GM20431 (cell line): Measurements from ENCODE around the gene CAPN11.
"Not testable (repeated sequence)": the region's sequence is repeated elsewhere in the genome, so short reads cannot be mapped to it uniquely, and the experiment has no call there.

Experiments used
- in situ Hi-C: fragments of 300-500 bp; cut with MseI, MboI; formaldehyde crosslinking; loops from one replicate; pipeline ENCODE4 v1.15.0; 2020; ENCODE audit warnings: low sequenced_read_pairs; ENCODE audit not compliant: unreplicated experiment

Gene CAPN11

GRCh38 chr6:44129841-44130322 lies 28.7 kb upstream of the CAPN11 start:
- in situ Hi-C loops = no loop called here

DNA sequence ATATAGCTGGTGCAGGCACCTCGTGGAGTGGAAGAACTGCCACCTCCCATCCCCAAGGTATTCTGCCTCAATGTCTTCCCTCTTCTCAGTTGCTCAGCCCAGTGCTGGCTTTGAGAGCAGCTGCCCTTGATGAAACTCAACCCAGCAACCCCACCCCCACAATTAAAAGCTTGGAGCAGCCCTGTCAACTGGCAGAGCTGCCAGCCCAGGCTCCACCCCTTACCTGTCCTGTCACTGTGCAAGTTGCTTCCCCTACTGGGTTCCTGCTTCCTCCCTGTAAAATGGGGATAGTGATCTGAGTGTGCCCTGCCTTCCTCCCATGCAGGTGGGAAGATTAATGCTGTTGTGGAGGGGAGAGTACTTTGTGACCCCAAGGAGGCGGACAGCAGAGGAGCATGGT lies 26.7 kb upstream of the CAPN11 start:
- in situ Hi-C loops = no loop called here

- in situ Hi-C loops = no loop called here
Observed at GRCh38 chr6:44132476-44132875, 26.1 kb upstream of the CAPN11 start.

GRCh38 chr6:44133003-44133931 lies 25.4 kb upstream of the CAPN11 start:
- in situ Hi-C loops = no loop called here

- in situ Hi-C loops = no loop called here
Observed at GRCh38 chr6:44133981-44134711, 24.5 kb upstream of the CAPN11 start.

DNA sequence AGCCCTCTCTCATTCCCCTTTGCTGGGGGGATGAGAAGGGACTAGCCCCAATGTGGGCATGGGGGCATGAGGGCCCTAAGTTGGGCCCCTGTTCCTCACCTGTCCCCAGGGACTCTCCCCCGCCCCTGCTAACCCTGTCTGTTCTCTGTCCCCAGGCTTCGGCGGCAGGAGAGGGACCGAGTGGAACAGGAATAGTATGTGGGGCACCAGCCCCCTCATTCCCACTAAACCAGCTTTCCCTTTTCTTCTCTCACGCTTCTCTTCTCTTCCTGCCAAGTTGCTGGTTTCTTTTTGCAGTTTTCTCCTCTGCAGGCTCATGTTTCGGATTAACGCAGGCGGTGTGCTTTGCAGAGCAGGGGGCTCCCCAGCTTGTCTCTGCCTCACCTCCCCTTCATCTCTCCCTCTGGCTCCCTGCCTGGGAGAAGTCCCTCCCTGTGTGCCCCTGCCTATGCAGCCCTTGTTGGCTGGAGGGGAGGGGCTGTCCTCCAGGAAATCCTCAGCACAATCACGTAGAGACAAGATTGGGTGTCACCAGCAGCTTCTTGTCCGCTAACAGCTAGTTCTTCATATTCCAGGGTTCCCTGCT lies 23.4 kb upstream of the CAPN11 start:
- in situ Hi-C loops = no loop called here

- in situ Hi-C loops = no loop called here
Observed at GRCh38 chr6:44135875-44136274, 22.7 kb upstream of the CAPN11 start.

DNA sequence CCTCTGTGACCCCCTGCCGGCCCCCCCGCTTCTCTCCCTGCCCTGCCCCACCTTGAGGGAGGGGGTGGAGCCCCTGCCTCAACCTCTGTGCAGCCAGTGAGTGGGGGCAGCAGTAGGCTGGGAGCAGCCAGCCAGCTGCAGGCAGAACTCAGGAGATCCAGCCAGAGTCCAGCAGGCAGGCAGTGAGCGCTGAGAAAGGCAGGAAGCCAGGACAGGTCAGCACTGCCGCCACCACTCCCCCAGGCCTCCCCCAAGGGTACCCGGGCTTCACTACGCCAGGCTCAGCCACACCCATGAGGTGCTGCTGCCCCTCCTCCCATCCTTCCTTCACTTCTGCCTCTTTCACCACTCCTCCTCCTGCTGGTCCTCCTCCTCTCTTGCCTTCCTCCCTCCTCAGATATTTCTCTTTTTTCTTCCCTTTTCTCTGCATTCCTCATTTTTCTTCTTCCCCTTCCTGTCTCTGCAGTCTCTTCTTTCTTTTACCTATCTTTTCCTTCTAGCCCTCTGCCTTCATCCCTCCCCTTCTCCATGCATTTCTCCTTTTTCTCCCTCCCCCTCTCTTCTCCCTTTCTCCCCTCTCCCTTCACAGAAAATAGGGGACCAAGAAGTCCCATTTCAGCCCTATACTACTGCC lies 19.8 kb upstream of the CAPN11 start:
- in situ Hi-C loops = no loop called here

- in situ Hi-C loops = no loop called here
Observed at GRCh38 chr6:44139351-44139743, 19.3 kb upstream of the CAPN11 start.

- in situ Hi-C loops = no loop called here
Observed at GRCh38 chr6:44142835-44143234, 15.8 kb upstream of the CAPN11 start.

DNA sequence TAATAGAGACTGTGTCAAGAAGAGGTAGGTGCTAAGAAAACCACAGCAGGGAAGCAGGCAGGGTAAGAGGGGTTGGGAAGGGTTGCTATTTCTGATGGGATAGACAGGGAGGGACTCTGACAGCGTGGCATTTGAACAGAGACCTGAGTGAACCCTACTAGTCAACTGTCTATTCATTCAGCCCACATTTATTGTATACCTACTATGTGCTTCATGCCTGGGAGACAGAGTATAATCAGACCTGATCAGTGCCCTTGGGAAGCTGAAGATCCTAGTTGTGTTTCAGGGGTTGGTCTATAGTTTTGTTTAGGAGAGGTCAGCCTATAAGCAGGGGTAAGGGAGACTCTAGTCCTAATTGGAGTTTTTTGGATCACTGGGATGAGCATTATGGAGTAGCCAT lies 14.9 kb upstream of the CAPN11 start:
- in situ Hi-C loops = no loop called here

DNA sequence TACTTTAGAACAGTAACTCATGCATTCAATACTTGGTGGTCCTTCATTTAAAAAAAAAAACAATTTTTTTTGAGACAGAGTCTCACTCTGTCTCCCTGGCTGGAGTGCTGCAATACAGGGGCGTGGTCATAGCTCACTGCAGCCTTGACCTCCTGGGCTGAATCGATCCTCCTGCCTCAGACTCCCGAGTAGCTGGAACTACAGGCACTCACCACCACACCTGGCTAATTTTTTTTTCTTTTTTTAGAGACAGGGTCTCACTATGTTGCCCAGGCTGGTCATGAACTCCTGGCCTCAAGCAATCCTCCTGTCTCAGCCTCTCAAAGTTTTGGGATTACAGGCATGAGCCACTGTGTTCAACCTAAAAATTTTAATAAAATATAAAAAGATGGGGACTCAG lies 14.1 kb upstream of the CAPN11 start:
- in situ Hi-C loops = not testable (repeated sequence)

DNA sequence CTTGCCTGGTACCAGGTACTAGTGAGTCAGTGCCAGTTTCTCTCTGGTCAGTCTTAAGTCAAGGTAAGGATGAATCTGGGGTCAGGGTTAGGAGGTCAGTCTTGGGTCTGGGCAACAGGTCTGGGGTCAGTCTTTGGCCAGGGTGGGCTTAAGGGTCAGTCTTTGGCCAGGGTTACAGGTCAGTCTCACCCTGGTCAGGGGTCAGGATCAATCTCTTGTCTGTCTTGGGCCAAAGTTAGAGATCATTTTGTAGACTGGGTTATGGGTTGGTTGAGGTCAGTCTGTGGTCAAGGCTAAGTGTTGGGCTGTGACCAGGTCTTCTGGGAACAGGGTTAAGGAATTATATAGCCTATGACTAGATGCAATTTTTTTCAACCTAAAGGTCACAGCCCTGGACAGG lies 12.8 kb upstream of the CAPN11 start:
- in situ Hi-C loops = no loop called here

DNA sequence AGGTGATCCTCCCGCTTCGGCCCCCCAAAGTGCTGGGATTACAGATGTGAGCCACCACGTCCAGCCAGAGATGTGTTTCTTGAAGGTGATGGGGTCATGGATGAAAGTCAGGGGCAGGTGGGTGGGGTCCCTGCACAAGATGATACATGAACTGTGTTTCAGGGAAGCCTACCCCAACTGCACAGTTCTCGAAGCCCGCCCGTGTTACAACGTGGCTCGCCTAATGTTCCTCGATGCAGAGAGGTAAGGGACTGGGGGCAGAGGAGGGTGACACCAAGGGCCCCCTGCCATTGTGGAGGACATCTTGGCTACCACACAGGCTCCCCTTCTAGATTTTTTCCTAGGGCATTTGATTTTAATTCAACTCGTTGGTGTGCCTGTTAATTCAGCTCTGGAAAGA lies 11.9 kb upstream of the CAPN11 start:
- in situ Hi-C loops = no loop called here

DNA sequence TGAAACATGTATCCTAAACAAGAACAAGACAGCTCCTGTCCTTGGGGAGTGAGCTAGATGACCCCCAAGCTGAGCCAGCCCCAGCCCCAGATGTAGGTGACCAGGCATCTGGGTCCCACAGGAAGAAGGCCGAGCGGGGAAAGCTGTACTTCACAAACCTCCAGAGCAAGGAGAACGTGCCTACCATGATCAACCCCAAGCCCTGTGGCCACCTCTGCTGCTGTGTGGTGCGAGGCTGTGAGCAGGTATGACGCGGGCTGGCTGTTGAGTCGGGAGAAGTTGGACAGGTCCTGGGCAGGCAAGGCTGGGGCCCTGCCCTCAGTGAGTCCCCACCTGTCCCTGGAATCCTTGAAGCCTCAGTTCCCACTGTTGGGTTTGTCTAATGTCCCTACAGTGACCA lies 11.4 kb upstream of the CAPN11 start:
- in situ Hi-C loops = no loop called here

DNA sequence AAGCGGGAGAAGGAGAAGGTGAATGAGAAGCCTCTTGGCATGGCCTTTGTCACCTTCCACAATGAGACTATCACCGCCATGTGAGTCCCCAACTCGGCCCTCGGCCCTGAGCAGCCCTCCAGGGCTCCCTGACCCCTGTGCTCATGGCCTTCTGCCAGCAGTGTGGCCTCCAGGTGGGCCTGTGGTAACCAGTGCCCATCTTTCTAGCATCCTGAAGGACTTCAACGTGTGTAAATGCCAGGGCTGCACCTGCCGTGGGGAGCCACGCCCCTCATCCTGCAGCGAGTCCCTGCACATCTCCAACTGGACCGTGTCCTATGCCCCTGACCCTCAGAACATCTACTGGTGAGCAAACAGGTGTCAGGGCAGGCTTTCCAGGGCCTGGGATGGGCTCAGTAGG lies 10.3 kb upstream of the CAPN11 start:
- in situ Hi-C loops = no loop called here

GRCh38 chr6:44149369-44150012 lies 9.1 kb upstream of the CAPN11 start:
- in situ Hi-C loops = loop anchor here (10.0 to 25.0 kb wide), 2 partner anchors 45 to 188 kb away; partner anchors contain the start of gene SPATS1

DNA sequence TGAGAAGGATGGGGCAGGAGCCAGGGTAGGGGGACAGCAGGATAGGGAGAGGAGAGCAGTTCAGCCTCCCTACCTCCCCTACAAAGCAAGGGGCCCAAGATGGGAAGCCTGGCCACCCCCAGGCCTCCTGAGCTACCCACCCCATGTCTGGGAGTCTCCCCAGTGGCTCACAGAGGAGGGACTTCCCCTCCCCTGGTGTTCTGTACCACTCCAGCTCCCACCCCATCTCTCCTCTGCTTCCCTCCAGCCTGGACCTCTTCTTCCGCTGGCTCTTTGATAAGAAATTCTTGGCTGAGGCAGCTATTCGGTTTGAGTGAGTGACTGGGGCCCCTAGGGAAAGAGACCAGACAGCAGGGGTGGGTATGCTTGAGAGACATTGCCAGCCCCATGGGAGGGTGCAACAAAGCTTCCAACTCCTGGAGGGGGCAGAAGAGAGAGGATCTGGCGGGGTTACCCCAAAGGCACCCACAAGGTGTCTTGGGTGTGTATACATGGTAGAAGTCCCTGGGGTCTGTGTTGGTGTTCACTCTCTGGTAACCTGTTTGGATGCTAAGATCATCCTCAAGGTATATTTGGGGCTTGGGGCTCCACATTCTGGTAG lies 8.2 kb upstream of the CAPN11 start:
- in situ Hi-C loops = loop anchor here (10.0 to 25.0 kb wide), 2 partner anchors 46 to 187 kb away; partner anchors contain the start of gene SPATS1
